Measurements from ENCODE around the gene PIGM.

DNA sequence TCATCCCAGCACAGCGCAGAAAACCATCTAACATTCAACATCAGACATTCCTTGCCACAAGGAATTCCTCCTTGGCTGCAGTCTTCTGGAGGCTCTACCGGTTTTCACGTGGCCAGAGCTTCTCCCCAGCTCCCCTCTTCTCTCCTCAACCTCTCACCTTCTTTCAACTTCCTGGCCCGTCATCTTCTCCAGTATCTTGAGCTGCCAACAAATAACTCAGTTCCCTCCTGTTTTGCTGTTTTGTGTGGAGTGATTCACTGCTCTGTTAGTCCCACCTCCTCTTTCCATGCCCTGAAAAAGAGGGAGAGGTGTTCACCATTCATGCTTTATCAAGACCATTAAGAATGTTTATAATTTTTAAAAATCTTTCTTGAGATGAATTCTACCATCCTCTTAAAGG, 32.6 kb downstream of the PIGM start:
- TF ChIP-seq, protein P1, sequence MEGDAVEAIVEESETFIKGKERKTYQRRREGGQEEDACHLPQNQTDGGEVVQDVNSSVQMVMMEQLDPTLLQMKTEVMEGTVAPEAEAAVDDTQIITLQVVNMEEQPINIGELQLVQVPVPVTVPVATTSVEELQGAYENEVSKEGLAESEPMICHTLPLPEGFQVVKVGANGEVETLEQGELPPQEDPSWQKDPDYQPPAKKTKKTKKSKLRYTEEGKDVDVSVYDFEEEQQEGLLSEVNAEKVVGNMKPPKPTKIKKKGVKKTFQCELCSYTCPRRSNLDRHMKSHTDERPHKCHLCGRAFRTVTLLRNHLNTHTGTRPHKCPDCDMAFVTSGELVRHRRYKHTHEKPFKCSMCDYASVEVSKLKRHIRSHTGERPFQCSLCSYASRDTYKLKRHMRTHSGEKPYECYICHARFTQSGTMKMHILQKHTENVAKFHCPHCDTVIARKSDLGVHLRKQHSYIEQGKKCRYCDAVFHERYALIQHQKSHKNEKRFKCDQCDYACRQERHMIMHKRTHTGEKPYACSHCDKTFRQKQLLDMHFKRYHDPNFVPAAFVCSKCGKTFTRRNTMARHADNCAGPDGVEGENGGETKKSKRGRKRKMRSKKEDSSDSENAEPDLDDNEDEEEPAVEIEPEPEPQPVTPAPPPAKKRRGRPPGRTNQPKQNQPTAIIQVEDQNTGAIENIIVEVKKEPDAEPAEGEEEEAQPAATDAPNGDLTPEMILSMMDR (IDR thresholded peaks at IDR 0.05), result no peak
- TF ChIP-seq CBX8 (IDR thresholded peaks at IDR 0.05), result no peak

All from A549 (cell line).